ENCODE measurements around the gene MYL9.
"Not testable (repeated sequence)": the region's sequence is repeated elsewhere in the genome, so short reads cannot be mapped to it uniquely, and the experiment has no call there.

GRCh38 chr20:36564078-36564725 is 22.9 kb downstream of the MYL9 start:
- not testable (repeated sequence) for TF ChIP-seq CTCF (IDR thresholded peaks at IDR 0.05 in 2 of 3, conservative IDR thresholded peaks at IDR 0.05 in 1 of 3; ENCODE audit: borderline replicate concordance in 1 of 3, insufficient read depth in 1 of 3, low read depth in 2 of 3, low read length in 2 of 3); ATF3 (IDR thresholded peaks at IDR 0.05); CEBPB (IDR thresholded peaks at IDR 0.05; ENCODE audit: low read depth); SP1 (IDR thresholded peaks at IDR 0.05; ENCODE audit: low read depth); POLR2AphosphoS5 (IDR thresholded peaks at IDR 0.05; ENCODE audit: low read depth, low read length); YY1 (IDR thresholded peaks at IDR 0.05; ENCODE audit: extremely low read depth, insufficient replicate concordance, low read depth, low read length); POLR2A (IDR thresholded peaks at IDR 0.05; ENCODE audit: borderline replicate concordance, extremely low read depth, insufficient read depth, insufficient read length); TCF7L2 (IDR thresholded peaks at IDR 0.05; ENCODE audit: borderline replicate concordance, extremely low read depth, insufficient read depth, insufficient read length); RAD21 (IDR thresholded peaks at IDR 0.05; ENCODE audit: low read depth); EZH2 (IDR thresholded peaks at IDR 0.05); SIN3A (IDR thresholded peaks at IDR 0.05; ENCODE audit: low read depth); ZFX (IDR thresholded peaks at IDR 0.05); ZNF274 (IDR thresholded peaks at IDR 0.05; ENCODE audit: low read depth, low read length); SRF (IDR thresholded peaks at IDR 0.05; ENCODE audit: low read depth)

Data from HCT116 (cell line).